GM21447 (cell line): Measurements from ENCODE around the gene TBX20.
"Not testable (repeated sequence)": the region's sequence is repeated elsewhere in the genome, so short reads cannot be mapped to it uniquely, and the experiment has no call there.

Experiments
- ATAC-seq: cut with Tn5 transposase; IDR thresholded peaks from one replicate; pipeline ENCODE4 v1.9.1; 2021; ENCODE audit not compliant: unreplicated experiment

The TBX20 gene

GRCh38 chr7:35256256-35257175 lies 2.6 kb upstream of the TBX20 start:
- no peak for ATAC-seq

GRCh38 chr7:35255443-35256255 lies 1.7 kb upstream of the TBX20 start:
- ATAC-seq: no peak

GRCh38 chr7:35254496-35255442 lies 869 bp upstream of the TBX20 start:
- no peak for ATAC-seq

- no peak for ATAC-seq
Measured at GRCh38 chr7:35253460-35253709, 515 bp downstream of the TBX20 start.

- ATAC-seq: no peak
Measured at GRCh38 chr7:35252612-35253459, 1.1 kb downstream of the TBX20 start.

GRCh38 chr7:35251606-35252310 lies 2.1 kb downstream of the TBX20 start:
- no peak for ATAC-seq

- ATAC-seq: no peak
Measured at GRCh38 chr7:35250941-35251340, 3.0 kb downstream of the TBX20 start.

GRCh38 chr7:35250452-35250851 lies 3.4 kb downstream of the TBX20 start:
- ATAC-seq: no peak

- ATAC-seq: no peak
Measured at GRCh38 chr7:35249537-35249907, 4.4 kb downstream of the TBX20 start.

GRCh38 chr7:35248576-35249536 lies 5.0 kb downstream of the TBX20 start:
- ATAC-seq: no peak

- ATAC-seq: no peak
Measured at GRCh38 chr7:35246819-35247218, 7.1 kb downstream of the TBX20 start.

GRCh38 chr7:35241884-35242283 lies 12.0 kb downstream of the TBX20 start:
- no peak for ATAC-seq

- ATAC-seq: no peak
Measured at GRCh38 chr7:35241436-35241835, 12.5 kb downstream of the TBX20 start.

- not testable (repeated sequence) for ATAC-seq
Measured at GRCh38 chr7:35241008-35241407, 12.9 kb downstream of the TBX20 start.

GRCh38 chr7:35238456-35238855 lies 15.4 kb downstream of the TBX20 start:
- ATAC-seq: not testable (repeated sequence)

- ATAC-seq: no peak
Measured at GRCh38 chr7:35232994-35233393, 20.9 kb downstream of the TBX20 start.

- ATAC-seq: not testable (repeated sequence)
Measured at GRCh38 chr7:35231221-35231620, 22.7 kb downstream of the TBX20 start.

GRCh38 chr7:35229116-35229780 lies 24.7 kb downstream of the TBX20 start:
- ATAC-seq: not testable (repeated sequence)
